ENCODE measurements around the gene GNAL.
"Not testable (repeated sequence)": the region's sequence is repeated elsewhere in the genome, so short reads cannot be mapped to it uniquely, and the experiment has no call there.

GNAL gene

GRCh38 chr18:11885278-11885947, 196.3 kb downstream of the GNAL start:
- DNase-seq: peak; percentile 4

DNA sequence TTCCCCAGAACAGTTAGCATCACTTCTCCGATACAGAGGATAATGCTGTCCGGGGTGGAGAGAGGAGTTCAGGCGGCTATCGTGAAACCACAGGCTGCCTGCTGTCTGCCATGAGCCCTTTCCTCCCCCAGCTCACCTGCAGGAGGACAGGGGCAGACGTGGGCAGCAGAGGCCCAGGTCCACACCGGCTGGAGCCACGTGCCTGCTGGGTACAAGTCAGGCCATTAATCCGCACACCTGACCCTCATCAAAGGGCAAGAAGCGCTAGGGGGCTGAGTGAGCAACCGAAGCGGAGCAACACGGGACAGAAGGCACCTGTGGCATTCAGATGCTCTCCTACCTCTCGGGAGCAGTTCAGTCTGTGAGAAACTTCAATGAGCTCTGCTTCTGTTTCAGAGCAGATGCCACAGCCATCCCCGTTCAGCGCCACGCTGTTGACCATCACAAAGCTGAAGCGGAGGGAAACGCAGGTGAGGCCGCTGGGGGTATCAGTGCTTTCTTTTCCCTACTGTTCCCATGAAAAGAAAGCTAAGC, 197.6 kb downstream of the GNAL start:
- no peak for DNase-seq

GRCh38 chr18:11887328-11888128, 198.5 kb downstream of the GNAL start:
- no peak for DNase-seq

GRCh38 chr18:11888726-11889125, 199.7 kb downstream of the GNAL start:
- DNase-seq: no peak

DNA sequence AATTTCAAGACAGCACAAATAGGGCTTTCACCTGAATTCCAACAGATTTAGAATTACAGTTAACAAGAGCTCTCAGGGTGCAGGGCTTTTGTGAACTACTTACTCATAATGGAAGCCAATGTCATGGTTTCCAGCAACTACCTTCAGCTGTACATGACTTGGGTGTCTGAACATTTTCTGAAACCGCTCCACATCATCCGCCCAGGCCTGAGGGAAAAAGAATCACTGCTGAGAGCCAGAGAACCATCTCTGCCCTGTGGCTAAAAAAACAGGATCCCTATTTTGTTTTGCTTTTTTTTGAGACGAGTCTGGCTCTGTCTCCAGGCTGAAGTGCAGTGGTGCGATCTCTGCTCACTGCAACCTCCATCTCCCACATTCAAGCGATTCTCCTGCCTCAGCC, 200.2 kb downstream of the GNAL start:
- no peak for DNase-seq

DNA sequence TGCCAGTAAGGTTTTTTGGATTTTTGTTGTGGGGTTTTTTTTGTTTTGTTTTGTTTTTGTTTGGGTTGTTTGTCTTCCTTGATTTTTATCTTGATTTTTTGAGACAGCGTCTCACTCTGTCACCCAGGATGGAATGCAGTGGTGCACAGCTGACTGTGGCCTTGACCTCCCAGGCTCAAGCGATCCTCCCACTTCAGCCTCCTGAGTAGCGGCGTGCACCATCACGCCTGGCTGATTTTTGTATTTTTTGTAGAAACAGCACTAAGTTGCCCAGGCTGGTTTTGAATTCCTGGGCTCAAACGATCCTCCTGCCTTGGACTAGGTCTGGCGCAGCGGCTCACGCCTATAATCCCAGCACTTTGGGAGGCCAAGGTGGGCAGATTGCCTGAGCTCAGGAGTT, 202.7 kb downstream of the GNAL start:
- DNase-seq: no peak

- not testable (repeated sequence) for DNase-seq
These were observed 203.4 kb downstream of the GNAL start for GRCh38 chr18:11892438-11892837.

DNA sequence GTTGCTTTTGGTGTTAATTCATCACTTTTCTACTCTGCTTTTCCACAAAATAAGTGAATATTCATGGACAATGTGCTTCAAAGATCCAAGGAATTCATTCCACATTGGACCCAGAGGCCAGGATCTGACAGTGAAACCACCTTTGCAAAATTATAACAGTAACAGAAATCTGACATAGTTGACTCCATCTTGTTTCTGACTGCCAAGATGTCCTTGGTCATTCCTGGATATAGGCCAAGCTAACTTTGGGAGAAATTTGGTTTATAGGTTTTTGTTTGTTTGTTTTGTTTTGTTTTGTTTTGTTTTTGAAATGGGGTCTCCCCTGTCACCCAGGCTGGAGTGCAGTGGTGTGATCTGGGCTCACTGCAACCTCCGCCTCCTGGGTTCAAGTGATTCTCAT, 208.7 kb downstream of the GNAL start:
- DNase-seq: no peak

DNA sequence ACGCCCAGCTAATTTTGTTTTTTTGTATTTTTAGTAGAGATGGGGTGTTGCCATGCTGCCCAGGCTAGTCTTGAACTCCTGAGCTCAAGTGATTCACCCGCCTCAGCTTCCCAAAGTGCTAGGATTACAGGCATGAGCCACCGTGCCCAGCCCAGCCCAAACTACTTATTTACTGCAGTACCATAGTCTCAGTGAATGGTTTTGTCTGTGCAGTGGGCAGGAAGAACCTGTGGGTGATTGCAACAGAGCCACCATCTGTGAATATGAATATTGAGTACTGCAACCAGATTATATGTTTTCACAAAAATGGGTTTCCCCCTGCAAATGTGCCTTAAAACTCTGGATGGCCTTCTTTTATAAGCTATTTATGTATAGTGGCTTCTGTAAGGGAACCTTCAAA, 210.0 kb downstream of the GNAL start:
- DNase-seq: no peak

GRCh38 chr18:11901826-11902438, 212.9 kb downstream of the GNAL start:
- DNase-seq: no peak

DNA sequence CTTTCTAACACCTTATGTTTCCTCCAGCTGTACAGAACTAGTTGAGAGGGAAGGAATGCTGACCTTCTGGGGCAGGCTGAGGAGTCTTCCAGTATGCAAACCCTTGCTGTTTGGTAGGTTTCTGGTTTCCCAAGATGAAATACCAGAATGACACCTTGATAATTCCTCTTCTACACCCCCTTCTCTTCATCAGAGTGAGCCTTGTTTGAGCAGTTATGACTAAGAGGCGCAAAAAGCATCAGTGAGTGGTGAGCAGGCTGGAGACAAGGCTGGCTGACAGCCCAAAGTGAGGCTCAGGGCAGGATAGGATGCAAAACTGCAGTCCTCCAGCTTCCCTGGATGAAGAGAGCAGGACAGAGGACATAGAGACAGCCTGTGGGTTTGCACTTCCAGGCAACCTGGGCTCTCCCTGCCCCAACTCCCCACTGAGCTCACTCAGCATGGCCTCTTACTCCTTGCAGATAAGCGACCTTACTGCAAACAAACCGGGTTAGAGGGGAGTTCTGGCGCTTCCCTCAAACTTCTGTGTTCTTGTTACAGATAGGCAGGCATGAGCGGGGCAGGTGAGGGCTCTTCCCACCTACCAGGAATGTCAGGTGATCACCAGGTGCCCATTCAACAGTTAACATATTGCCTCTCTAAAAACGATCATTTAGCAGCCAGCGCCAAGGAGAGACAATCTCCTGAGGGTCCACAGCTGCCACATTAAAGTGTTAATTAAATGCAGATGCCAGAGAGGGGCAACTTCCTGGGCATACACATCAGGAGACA, 213.6 kb downstream of the GNAL start:
- DNase-seq: no peak

- DNase-seq: no peak
These were observed 216.5 kb downstream of the GNAL start for GRCh38 chr18:11905613-11906012.

GRCh38 chr18:11906176-11906575, 217.1 kb downstream of the GNAL start:
- DNase-seq: no peak

DNA sequence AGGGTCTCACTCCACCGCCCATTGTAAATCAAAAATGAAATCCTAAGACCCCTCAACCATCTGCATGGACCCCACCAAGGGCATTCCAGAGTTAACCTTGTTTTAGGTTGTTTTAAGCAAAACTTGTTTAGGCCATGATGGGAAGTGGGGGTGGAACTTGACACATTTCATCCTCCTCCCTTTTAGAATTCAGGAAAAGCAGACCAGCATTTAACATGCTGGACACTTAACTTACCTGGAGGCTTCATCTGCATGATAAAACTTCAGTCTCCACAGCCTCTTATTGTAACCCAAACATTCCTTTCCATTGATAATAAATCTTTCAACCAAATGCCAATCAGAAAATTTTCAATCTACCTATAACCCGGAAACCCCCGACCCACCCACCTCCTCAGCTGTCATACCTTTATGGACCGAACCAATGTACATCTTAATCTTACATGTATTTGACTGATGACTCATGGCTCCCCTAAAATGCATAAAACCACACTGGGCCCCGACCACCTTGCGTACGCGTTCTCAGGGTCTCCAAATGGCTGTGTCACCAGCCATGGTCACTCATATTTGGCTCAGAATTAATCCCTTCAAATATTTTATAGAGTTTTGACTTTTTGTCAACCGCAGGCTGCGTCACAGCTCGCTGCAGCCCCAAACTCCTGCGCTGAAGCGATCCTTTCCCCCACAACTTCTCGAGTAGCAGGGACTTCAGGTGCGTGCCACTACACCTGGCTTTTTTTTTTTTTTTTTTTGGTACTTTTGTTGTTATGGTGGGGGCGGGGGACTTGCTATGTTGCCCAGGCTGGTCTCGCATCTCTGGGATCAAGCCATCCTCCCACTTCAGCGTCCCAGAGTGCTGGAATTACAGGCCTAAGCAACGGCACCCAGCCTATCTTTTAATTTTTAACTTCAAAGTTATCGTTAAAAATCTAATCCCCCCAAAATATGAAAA, 218.1 kb downstream of the GNAL start:
- DNase-seq: no peak

- DNase-seq: peak; percentile 87
These were observed 219.4 kb downstream of the GNAL start, which contains the start of gene MPPE1 for GRCh38 chr18:11908182-11909060. Gene MPPE1 (minus strand): TSS chr18:11908317. CDS start chr18:11897264, 11,053 bp downstream.

GRCh38 chr18:11909061-11909455, 220.0 kb downstream of the GNAL start:
- DNase-seq: no peak

DNA sequence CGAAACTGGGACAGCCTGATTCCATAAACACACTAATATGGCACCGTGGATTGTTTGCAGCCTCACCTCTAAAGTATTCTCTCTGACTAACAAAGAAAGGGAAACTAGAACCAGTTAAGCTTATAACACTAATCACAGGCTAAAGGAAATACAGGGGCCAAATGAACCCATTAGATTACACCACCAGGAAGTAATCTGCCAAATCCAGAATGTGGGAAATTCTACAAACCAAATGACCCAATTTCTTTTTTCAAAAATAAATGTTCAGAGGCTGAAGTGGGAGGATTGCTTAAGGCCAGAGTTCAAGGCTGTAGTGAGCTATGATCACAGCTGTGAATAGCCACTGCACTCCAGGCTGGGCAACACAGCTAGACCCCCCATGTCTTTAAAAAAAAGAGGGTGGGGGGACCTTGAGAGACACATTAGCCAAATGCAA, 220.5 kb downstream of the GNAL start:
- DNase-seq: no peak

GRCh38 chr18:11916880-11917279, 227.8 kb downstream of the GNAL start:
- not testable (repeated sequence) for DNase-seq

- not testable (repeated sequence) for DNase-seq
These were observed 230.5 kb downstream of the GNAL start for GRCh38 chr18:11919522-11919921.

- no peak for DNase-seq
These were observed 234.4 kb downstream of the GNAL start for GRCh38 chr18:11923450-11923849.
